GM19463 (cell line): ENCODE measurements around the gene GRM1.

Experiments
- ATAC-seq: cut with Tn5 transposase; IDR thresholded peaks from one replicate; pipeline ENCODE4 v1.9.1; 2021; ENCODE audit warnings: mild to moderate bottlenecking, moderate library complexity; ENCODE audit not compliant: unreplicated experiment

The GRM1 gene

DNA sequence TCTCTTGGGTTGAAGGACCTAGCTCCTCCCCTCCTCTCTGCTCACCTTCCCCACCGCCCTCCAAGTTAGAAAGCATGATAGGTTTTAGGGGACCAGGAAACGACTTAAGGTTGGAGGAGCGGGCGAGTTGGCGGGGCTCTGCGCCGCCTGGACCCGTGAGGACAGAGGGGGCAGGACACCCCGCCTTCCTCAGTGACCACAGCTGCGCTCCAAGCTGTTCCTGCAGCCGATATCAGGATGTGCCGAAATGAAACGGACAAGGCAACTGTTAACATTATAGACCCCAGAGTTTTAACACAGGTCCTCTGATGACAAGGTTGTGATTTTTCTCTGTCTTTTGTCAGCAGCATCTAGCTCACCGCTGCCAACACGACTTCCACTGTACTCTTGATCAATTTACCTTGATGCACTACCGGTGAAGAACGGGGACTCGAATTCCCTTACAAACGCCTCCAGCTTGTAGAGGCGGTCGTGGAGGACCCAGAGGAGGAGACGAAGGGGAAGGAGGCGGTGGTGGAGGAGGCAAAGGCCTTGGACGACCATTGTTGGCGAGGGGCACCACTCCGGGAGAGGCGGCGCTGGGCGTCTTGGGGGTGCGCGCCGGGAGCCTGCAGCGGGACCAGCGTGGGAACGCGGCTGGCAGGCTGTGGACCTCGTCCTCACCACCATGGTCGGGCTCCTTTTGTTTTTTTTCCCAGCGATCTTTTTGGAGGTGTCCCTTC, at the start of gene GRM1:
TSS of gene GRM1 (plus strand) at position 212 of the 722 bp plus-strand sequence. CDS start at position 668, 456 bp downstream.
- no peak for ATAC-seq

GRCh38 chr6:146009338-146009737, 19.5 kb upstream of the GRM1 start:
- ATAC-seq, result no peak

DNA sequence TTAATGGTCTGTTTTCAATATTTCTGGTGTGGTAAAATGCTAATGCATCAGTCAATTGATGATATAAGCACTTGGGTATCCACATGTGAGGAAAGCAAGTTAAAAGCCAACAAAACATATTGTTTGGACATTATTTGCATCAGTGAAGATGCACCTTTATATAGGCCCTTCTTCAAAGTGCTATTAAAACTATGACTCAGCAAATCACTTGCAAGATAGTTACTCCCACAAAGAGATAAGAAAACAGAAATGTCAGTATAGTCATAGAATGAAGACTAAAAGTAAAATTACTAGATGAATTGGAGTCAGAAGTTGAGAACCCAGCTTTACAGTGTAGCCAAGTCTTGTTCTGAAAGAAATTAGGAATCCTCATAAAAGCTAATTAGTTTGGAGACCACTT, 14.6 kb upstream of the GRM1 start:
- ATAC-seq, result no peak

GRCh38 chr6:146017672-146018071, 11.2 kb upstream of the GRM1 start:
- ATAC-seq, result no peak

DNA sequence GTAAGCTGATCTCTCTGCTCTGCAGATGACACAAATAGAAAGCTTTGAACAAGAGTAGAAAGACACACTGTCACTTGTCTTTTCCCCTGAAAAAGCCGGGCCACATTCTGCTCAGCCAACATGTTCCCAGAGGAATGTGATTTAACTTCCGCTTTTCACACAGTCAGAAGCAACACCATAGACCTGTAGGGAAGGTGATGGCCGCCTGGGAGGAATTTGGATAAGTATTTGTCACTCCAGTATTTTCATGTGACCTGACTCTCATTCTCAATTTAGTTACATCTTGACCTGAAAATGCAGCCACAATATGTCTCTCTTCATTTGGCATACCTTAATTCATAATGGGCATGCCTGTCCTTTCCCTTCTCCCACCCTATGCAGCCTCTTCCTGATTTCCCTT, 2.0 kb upstream of the GRM1 start:
- no peak for ATAC-seq

GRCh38 chr6:146027586-146028251, 1.1 kb upstream of the GRM1 start:
- ATAC-seq, result no peak

DNA sequence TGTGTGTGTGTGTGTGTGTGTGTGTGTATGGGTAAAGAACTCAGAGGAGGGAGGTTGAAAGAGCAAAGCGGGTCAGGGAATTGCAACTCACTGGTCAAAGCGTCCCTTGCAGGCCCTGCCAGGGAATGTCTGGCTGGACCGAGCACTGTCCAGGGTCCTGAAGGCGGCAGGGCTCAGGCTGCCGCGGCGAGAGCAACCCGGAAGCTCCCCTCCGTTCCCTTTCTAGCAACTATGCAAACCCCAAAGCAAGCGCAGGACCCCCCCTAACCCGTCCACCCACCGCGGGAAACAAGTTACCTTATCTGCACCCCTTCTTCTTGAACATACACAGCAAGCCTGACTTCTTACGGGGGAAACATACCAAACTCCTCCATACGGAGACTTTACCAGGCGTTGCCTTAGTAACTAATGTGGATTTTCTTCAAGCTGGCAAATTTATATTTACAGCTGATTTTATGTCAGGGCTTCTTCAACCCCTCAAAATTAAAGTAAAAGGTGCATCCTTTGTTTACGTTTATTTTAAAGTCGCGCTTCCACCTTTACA, 538 bp upstream of the GRM1 start:
- ATAC-seq, result peak; percentile 63

DNA sequence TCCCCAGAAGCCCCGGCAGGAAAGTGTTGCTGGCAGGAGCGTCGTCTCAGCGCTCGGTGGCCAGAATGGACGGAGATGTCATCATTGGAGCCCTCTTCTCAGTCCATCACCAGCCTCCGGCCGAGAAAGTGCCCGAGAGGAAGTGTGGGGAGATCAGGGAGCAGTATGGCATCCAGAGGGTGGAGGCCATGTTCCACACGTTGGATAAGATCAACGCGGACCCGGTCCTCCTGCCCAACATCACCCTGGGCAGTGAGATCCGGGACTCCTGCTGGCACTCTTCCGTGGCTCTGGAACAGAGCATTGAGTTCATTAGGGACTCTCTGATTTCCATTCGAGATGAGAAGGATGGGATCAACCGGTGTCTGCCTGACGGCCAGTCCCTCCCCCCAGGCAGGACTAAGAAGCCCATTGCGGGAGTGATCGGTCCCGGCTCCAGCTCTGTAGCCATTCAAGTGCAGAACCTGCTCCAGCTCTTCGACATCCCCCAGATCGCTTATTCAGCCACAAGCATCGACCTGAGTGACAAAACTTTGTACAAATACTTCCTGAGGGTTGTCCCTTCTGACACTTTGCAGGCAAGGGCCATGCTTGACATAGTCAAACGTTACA, 817 bp downstream of the GRM1 start:
- ATAC-seq, result no peak

GRCh38 chr6:146032387-146032786, 3.5 kb downstream of the GRM1 start:
- no peak for ATAC-seq

- no peak for ATAC-seq
Measured at GRCh38 chr6:146040360-146040759, 11.5 kb downstream of the GRM1 start.

GRCh38 chr6:146041282-146041681, 12.4 kb downstream of the GRM1 start:
- no peak for ATAC-seq

DNA sequence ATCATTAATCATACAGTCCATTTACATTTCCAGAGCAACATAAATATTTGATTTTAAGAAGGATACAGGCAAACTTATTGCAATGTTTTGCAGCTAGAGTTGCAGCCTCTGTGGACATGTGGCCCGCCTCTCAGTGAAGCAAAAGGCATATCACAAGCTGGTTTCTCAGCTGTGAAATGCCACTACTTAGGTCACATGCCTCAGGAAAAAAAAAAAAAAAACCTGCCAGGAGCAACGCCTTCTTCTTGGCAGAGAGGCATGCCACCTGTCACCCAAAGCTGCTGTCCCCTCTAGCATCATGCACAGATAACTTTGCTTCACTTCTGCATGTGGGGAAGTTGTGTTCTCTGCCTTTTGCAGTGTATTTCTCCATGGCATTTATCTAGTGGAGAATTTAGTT, 18.5 kb downstream of the GRM1 start:
- ATAC-seq, result no peak

- no peak for ATAC-seq
Measured at GRCh38 chr6:146050168-146050567, 21.3 kb downstream of the GRM1 start.

DNA sequence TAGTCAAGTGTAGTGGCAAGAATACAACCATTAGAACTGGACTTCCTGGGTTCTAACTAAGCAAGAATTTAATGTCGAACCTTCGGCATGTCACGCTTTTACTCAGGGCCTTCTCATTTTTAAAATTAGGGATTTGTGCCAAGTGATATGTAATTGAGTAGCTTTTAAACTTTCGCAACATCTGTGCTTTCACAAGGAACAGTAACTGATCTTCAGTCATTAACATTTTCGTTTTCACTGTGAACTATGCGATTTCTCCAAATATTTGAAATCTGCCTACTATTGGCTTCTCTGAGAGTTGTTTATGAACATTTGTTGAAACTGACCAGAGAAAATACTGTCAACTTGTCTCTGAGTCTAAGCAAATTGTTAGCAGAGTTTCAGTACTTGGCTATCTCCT, 27.6 kb downstream of the GRM1 start:
- no peak for ATAC-seq

DNA sequence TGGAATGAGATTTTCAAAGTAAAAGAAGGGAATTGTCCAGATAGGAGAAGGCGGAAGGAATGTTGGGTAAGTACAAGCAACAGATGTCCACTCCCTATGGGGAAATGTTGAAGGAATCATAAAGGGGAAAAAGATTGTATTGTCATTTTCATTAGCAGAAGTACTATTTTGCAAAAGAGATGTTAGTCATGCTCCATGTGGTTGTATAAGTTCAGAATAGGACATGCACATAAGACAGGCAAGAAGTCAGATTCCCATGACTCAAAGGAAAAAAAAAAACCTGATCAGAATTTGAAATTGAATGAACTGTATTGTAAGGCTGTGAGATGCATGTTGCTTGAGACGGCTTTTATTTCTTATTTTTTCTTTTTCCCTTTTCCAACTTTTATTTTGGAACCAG, 36.8 kb downstream of the GRM1 start:
- no peak for ATAC-seq

DNA sequence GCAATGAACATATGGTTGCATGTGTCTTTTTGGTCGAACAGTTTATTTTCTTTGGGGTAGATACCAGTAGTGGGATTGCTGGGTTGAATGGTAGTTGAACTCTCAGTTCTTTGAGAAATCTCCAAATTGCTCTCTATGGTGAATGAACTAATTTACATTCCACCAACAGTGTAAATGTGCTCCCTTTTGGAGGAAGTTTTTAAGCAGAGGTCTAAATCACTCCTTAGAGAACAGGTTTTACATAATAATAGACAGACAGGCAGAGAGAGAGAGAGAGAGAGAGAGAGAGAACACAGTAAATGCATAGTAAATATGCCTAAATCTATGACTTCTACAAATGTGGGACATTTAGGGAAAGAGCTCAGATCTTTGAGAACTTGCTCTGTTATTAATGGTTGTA, 37.6 kb downstream of the GRM1 start:
- no peak for ATAC-seq

GRCh38 chr6:146071781-146072180, 42.9 kb downstream of the GRM1 start:
- no peak for ATAC-seq

DNA sequence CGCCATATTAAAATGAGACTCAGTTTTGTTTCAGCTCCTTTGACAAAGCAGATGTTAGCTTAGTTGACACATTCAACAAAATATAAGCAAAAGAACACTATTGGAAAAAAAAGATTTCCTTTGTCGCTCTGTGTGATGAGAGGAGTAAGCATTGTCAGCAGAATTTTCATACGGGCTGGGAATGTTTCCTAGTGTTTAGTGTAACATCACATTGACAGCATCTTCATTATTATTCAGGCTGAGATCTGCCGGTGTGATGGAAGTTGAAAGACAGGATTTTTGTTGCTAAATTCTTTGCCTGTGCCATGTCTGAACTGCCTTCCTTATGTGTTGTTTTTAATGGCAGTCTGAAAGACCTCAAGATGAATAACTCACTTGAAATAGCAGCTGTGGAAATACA, 49.1 kb downstream of the GRM1 start:
- no peak for ATAC-seq

DNA sequence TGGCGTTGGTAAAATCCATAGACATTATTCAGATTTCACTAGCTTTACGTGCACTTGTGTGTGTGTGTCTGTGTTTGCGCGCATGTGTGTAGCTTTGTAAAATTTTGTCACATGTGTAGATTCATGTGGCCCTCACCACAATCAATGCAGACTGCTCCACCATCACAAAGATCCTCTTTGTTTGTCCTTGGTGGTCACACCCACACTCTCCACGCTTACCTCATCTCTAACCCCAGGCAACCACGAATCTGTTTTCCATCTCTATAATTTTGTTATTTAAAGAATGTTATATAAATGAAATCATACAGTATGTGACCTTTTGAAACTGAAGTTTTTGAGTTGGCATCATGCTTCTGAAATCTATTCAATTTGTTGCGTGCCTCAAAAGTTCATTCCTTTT, 58.5 kb downstream of the GRM1 start:
- no peak for ATAC-seq

GRCh38 chr6:146090474-146090873, 61.6 kb downstream of the GRM1 start:
- ATAC-seq, result no peak

- no peak for ATAC-seq
Measured at GRCh38 chr6:146092961-146093686, 64.3 kb downstream of the GRM1 start.
